Body of pancreas (tissue), 4 donors: ENCODE results near the gene SLC16A12.

Experiments used
- POLR2A ChIP-seq, 3 donors: fragments of 450-650 bp; IDR thresholded peaks; one replicate each; pipeline ENCODE4 v1.6.1; 2016; ENCODE audit warnings: antibody characterized with exemption in 3 of 3, mild to moderate bottlenecking in 2 of 3
- TF ChIP-seq, protein P1 (sequence below), 7 experiments: fragments of 450-650 bp in 4 of 7; fragments of 200-600 bp in 3 of 7; sonication (generic) in 3 of 7; IDR thresholded peaks; one replicate each; pipeline ENCODE4 v1.5.1; 2016 to 2019; ENCODE audit warnings: antibody characterized with exemption in 7 of 7

DNA sequence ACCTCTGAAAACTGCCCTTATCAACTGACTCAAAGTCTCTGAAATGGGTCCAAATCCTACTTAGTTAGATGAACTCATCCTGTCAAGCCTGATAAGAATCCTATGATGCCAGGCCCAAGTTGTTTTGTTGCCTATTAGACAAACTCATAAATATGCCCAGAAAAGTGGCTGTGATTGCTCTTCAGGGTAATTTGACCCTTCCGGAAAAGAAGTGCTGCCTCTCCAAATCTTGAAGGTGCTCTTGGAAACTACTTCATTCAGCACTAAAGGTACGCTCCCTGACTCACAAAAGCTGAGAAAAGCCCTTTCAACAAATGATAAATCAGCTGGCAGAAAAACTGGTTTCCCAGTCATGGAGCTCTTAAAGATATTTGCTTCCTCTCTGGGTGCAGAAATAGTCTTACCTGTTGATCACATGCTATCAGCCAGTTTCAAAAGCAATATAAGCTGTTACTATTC lies 114.3 kb downstream of the SLC16A12 start:
- TF ChIP-seq, protein P1, sequence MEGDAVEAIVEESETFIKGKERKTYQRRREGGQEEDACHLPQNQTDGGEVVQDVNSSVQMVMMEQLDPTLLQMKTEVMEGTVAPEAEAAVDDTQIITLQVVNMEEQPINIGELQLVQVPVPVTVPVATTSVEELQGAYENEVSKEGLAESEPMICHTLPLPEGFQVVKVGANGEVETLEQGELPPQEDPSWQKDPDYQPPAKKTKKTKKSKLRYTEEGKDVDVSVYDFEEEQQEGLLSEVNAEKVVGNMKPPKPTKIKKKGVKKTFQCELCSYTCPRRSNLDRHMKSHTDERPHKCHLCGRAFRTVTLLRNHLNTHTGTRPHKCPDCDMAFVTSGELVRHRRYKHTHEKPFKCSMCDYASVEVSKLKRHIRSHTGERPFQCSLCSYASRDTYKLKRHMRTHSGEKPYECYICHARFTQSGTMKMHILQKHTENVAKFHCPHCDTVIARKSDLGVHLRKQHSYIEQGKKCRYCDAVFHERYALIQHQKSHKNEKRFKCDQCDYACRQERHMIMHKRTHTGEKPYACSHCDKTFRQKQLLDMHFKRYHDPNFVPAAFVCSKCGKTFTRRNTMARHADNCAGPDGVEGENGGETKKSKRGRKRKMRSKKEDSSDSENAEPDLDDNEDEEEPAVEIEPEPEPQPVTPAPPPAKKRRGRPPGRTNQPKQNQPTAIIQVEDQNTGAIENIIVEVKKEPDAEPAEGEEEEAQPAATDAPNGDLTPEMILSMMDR (IDR thresholded peaks at IDR 0.05) = no peak
- no peak for TF ChIP-seq POLR2A (IDR thresholded peaks at IDR 0.05)
